Spleen (tissue), 7 donors: ENCODE data around the gene MS4A14.

Experiments used
- POLR2A ChIP-seq, 3 donors: fragments of 450-650 bp; IDR thresholded peaks; one replicate each; pipeline ENCODE4 v1.5.1; 2017; ENCODE audit warnings: antibody characterized with exemption in 3 of 3, mild to moderate bottlenecking in 1 of 3
- POLR2AphosphoS5 ChIP-seq, 3 donors: sonication (generic); formaldehyde crosslinking; IDR thresholded peaks; one replicate each; pipeline ENCODE4 v1.5.1; 2017; ENCODE audit warnings: antibody characterized with exemption in 3 of 3
- TF ChIP-seq, protein P1 (sequence below), 11 experiments: fragments of 200-600 bp in 7 of 11; fragments of 450-650 bp in 4 of 11; sonication (generic) in 4 of 11; IDR thresholded peaks in 8 of 11; conservative IDR thresholded peaks in 3 of 11; 1 replicate in 7 of 11; 2 replicates in 4 of 11; pipeline versions ENCODE4 v1.4.0 to v1.8.0; 2016 to 2021; ENCODE audit warnings: antibody characterized with exemption in 11 of 11, inconsistent platforms in 4 of 11, mild to moderate bottlenecking in 1 of 11
- donor health status: DM: no; HTN: no; CAD: no; lungs with moderate emphysema.
- donor health status: DM: no; HTN: no; CAD: no.
- donor health status: DM: no; HTN: no; CAD: no.

DNA sequence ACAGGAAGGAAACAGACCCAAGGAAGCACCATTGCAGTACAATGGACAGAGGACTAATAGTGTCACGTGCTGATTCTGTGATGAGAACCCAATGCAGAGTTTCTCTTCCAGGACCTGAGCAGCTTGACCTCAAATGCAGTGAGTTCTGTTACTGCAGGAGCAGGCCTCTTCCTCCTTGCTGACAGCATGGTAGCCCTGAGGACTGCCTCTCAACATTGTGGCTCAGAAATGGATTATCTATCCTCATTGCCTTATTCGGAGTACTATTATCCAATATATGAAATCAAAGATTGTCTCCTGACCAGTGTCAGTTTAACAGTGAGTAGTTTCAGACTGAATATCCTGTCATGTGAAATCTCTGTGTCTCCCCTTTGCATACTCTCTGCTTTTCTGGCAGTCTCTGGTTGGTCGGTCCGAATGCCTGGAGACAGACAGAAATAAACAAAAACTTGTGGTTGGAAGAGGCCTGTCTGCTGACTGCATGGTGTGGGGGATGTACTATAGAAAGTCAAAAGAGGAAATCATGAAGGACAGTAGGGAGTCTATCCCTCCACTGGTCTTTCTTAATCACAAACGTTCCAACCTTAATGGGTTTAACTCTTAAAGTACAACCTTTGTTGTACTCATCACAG, 6.9 kb upstream of the MS4A14 start:
- TF ChIP-seq POLR2AphosphoS5 (IDR thresholded peaks at IDR 0.05) (peak in 1 of 3 donors; percentile 72), POLR2A (IDR thresholded peaks at IDR 0.05) (no peak)
- TF ChIP-seq, protein P1, sequence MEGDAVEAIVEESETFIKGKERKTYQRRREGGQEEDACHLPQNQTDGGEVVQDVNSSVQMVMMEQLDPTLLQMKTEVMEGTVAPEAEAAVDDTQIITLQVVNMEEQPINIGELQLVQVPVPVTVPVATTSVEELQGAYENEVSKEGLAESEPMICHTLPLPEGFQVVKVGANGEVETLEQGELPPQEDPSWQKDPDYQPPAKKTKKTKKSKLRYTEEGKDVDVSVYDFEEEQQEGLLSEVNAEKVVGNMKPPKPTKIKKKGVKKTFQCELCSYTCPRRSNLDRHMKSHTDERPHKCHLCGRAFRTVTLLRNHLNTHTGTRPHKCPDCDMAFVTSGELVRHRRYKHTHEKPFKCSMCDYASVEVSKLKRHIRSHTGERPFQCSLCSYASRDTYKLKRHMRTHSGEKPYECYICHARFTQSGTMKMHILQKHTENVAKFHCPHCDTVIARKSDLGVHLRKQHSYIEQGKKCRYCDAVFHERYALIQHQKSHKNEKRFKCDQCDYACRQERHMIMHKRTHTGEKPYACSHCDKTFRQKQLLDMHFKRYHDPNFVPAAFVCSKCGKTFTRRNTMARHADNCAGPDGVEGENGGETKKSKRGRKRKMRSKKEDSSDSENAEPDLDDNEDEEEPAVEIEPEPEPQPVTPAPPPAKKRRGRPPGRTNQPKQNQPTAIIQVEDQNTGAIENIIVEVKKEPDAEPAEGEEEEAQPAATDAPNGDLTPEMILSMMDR (IDR thresholded peaks at IDR 0.05 in 8 of 11, conservative IDR thresholded peaks at IDR 0.05 in 3 of 11): no peak
